HG02678 (cell line): ENCODE measurements around the gene GAPDHS.

ENCODE experiments used
- ATAC-seq: cut with Tn5 transposase; IDR thresholded peaks from one replicate; pipeline ENCODE4 v1.9.1; 2021; ENCODE audit warnings: mild to moderate bottlenecking, moderate library complexity; ENCODE audit not compliant: unreplicated experiment

GAPDHS gene

DNA sequence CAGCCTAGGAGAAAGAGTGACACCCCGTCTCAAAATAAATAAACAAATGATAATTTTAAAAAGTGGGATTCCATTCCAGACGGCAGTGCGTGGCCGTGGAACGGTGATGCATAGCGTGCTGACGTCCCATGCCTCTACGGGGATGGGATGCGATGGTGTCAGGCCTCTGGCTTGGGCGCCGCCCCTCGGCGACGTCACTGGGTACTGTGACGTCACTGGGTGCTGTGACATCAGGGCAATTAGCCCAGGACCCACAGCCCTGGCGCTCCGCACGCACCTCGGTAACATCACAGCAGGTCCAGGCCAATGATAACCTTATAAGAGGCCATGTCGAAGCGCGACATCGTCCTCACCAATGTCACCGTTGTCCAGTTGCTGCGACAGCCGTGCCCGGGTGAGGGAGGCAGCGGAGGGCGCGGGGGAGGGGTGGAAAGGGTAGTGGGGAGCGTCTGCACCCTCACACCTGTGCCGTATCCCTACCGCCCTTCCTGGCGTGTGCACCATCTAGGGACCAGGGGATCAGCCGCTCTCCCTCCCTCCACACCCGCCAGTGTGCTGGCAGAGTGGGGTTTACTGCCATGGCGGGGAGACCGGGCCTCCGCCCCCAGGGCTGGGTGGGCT is at the start of gene GAPDHS:
Gene GAPDHS (plus strand): TSS at position 256 of the 621 bp plus-strand sequence. CDS start 72 bp downstream, at position 328.
- ATAC-seq: no peak

DNA sequence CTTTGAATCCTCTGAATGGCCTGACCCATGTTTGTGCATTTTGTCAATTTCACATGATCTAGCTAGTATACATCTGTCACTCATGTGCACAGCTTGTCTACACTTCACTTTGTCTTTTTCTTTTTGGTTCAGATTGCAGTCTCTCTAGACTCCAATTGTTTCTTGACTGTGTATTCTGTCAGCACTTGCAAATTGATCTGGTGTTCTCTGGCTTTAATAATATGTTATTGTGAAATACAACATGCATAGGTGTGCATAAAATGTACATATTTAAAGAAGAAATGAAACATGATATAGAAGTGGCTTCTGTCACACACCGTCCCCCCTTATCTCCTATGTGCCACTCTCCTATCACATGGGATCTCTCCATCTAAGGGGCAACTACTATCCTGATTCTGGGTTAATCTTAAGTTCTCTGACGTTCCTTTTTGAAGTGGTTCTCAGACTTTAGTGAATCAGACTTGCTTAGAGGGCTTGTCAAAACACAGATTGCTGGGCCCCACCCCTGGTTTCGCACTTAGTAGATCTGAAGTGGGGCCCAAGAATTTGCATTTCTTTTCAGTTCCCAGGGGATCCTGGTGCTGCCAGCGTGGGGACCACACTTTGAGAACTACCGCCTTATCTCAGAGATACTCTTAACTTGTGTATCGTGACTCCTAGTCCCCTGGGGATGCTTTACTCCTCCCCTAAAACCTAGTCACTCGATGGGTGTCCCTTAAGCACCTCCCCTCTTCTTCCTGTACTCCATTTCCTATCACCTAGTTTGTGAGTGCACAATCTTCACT is 48.8 kb upstream of the GAPDHS start:
- ATAC-seq: no peak

DNA sequence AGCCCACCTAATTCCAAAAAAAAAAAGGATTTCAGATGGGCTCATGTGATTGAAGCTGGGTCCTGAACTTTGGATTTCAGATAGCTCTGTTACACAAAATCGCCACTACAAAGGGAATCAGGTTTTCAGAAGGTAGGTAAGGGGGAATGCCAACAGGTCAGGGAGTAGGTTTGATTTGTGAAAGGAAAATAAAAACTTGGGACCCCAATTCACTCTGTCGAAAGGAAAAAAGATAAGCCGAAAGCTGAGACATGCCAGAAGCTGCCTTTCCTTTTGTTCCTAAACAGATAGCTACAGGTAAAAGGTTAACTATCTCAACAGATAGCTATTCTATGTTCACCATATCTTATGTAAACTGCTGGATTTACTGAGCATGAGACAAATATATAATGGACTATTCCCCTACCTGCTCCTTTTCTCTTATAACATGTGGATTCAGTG is 47.0 kb upstream of the GAPDHS start:
- no peak for ATAC-seq

DNA sequence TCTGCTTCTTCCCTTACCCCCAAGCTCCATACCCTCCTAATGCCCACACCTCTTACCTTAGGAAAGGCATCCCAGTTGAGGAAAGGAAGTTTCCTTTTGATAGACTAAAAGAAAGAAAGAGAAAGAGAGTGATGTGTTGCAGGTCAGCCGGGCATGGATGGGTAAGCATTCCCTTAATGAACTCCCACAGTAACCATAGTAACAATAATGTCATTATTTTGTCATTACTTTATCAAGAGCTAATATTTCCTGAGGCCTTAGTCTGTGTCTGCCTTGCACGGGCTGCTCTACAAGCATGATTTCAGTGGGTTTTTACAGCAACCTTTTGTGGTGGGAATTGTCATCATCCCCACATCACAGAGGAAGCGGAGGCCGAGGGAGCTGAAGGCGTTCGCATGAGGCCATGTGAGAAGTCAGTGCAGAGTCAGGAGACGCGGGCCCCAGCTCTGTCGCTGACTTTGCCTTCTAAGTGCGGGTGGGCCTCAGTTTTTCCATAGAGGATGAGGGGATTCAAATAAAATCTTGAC is 45.5 kb upstream of the GAPDHS start:
- ATAC-seq: no peak

DNA sequence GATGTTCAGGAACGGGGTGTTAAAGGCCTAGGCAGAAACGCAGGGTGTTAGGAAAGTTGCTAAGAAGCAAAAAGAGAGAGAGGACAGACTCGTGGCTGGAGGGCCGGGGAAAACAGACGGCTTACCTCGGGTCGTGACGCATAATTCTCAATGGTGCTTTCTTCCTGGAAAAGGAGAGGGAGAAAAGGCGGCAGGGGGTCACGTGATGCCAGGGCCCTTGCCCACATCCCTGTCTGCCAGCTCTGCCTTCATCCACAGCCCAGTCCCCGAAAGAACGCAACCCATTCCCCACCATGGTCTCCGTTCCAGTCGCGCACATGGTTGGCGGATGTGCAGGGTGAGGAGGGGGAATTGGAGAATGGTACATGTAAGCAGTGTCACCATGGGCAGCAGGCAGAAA is 44.6 kb upstream of the GAPDHS start:
- no peak for ATAC-seq

DNA sequence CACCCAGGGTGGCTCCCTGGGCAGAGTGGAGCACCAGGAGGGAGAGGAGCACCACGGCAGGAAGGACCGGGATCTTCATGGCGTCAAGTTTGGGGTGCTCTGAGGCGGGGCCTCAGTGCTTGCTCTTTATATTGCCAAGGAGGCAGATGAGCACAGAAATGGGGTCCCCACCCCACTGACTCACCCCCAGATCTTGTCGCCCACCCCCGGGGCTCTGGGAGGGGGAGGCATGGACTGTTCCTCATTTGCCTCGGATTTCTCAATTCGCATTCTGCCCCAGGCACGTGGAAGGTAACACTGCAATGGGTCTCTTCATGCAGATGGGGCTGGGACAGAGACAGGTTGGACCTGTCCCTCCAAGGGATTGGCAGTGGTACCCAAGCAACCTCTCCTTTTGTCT is 42.9 kb upstream of the GAPDHS start, which contains the start of gene KRTDAP:
Gene KRTDAP (minus strand): TSS at position 101 of the 400 bp plus-strand sequence. CDS start 22 bp downstream, at position 79.
- no peak for ATAC-seq

DNA sequence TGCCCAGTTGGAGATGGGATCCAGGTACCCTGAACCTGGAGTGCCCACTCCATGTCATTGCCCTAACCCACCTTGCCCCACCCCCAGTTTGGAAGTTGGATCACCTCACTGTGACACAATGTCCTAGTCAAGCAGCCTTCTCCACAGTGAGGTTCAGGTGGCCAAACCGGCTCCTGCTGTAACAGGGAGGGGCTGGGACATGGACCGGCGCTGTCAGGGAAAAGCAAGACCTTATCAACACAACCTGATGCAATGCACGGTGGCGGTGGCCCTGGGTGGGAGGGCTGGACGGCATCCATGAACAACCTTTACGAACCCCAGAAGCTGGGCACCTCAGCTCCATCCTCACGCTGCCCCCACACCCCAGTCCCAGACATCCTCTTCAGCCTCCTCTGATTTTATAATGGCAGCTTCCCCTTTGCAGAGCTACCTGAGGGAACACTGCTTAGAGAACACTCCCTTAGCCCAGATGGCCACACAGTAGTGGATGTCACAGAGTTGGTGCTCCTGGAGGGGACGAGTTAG is 41.4 kb upstream of the GAPDHS start:
- ATAC-seq: no peak

DNA sequence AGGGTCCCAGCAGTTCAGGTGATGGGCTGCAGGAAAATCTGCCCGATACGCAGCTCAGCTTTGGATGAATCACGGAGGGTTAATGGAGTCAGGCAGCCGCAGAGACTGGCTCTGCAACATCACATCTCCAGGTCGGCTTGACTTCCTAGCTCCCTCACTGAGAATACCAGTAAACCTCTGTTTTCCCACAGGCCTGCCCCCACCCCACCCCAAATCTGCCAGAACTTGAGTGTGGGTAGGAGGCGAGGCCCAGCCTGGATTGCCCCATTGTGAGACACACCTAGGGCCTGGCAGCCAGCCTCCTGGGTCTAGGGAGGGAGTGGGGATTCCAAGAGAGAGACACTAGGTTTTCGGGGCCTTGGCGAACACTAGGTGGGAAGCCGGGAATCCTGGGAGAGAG is 39.3 kb upstream of the GAPDHS start:
- ATAC-seq: no peak

DNA sequence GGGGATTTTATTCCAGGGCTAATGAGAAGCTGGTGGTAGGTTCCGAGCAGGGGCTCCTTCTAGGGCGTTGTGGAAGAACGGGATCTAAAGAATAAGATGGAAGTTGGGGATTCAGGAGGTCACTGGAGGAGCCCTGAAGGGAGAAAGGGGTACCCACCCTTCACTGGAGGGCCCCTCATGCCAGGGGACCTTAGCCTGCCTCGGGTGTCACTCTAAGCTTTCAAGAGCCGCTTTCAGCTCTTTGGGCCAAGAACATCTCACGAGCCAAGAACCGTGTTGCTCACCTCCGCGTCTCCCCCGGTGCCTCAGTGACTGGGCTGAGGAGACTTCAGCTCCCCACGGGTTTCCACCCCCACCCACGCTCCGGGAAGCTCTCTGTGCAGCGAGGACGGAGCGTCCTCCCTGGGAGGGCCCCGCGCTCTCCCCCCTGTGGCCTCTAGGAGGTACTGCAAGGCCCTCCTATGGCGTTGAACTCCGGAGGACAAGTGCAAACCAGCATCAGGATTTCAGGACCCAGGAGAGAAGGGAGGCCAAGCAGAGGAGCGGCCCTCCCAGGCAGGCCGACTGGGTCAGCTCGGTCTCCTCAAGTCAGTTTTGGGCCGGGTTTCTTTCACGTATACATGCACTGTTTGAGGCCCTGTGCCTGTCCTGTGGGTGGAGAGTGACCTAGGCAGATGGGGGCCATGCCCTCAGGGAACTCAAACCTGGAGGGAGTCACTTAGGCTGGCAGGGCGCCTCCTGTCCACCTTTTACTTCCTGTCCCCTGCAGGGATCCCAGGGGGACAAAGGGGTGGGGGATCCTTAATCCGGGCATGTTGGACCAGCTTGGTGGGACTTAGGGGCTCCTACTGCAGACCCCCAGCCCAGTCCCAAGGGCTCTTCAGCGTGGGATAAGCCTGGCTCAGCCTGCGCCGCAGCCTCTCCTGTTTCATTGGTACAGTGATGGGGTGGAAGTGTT is 37.9 kb upstream of the GAPDHS start:
- no peak for ATAC-seq

DNA sequence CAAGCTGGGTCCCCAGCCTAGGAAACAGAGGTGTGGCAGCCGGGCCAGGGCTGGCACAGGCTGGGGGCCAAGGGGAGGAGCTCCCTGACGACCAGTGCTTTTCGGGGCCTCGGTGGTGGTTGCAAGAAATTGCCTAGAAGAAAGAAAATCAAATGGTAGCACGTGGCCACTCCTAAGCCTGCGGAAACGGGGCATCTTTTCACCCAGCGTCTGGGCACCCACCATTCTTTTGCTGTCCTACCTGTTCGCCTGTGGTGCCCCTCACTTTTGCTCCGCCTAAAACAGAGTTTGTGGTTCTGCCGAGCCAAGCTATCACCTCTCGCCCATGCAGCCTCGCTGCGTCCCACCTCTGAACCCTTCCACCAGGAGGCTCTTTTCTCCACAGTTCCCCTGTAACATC is 35.9 kb upstream of the GAPDHS start:
- ATAC-seq: no peak

DNA sequence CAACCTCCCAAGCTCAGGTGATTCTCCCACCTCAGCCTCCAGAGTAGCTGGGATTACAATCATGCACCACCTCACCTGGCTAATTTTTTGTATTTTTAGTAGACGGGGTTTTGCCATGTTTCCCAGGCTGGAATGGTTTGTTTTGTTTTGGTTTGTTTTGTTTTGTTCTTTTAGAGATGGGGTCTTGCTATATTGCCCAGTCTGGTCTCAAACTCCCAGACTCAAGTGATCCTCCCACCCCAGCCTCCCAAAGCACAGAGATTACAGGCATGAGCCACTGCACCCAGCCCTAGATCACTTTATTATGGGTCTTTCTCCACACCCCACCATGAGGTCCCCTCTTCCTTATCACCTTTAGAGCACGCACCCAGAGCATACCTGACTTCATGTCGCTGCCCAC is 35.0 kb upstream of the GAPDHS start:
- no peak for ATAC-seq

DNA sequence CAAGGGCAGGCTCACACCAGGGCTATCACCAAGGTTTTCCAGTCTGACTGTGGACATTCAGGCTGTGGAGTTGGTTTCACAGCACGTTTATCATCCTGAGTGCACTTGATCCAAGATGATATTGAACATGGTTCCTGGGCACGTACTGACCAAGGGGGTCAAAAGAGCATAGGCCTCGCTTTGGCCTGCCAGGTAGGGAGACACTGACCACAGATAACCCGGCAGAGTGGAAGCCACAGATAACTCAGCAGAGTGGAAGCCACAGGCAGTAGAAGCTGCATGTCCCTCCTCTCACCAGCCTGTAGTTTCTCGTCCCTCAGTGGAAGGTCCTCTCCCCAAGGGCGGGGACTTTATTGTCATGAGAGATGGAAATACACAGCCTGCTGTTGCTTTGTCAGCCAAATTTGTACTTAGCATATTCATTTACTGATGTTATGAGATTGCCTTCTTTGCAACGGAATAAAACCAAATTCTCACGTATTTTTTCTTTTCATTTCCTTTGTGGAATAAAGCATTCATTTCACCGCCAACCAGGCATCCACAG is 34.2 kb upstream of the GAPDHS start:
- no peak for ATAC-seq

DNA sequence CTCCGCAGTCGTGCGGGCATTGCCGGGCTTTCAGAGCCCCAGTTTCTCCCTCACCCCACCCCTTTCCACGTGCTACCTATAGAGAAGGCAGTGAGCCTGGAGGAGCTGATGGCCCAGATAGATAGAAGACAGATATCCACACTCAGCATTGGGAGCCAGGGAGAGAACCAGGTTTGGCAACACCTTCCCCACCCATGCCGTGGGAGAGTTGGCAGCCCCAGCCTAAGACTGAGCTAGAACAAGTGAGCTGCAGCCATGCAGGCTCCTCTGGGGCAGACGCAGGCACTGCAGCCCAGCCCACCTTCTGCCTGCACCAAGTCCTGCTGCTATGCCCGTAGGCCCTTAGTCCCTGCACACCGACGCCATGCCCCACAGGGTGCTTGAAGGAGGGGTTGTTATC is 32.6 kb upstream of the GAPDHS start:
- no peak for ATAC-seq

DNA sequence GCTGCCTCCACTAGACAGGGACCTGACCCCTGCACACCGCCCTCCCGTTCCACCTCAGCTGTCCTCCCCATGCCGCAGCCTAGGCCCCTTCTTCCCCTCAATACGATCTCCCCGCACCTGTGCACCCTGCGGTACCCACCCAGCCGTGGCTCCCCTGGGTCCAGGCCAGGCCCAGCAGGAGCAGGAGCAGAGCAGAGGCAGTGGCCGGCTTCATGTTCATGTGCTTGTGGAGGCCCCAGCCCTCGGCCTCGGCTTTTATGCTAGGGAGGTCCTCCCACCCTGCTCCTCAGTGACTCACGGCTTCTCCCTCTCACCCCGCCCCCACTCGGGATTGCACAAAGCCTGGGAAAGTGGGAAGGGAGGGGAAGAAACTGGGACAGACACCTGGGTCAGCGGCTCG is 31.6 kb upstream of the GAPDHS start:
- no peak for ATAC-seq

DNA sequence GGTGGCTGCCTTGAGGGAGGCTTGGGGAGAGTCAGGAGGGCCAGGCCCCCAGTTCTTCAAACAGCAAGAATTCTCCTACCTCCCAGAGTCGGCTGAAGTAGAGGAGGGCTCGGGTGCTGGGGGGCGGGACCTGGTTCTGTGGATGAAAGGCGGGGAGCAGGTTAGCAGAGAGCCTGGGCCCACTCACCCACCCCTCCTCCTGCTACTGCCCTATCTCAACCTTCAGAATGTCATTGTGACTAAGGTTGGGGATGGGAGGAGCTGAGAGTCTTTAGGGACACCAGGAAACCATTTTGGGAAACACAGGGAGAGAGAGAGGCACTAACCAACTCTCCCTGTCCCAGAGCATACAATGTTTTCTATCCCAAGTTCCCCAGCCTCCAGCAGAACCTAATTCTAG is 30.5 kb upstream of the GAPDHS start:
- ATAC-seq: no peak

DNA sequence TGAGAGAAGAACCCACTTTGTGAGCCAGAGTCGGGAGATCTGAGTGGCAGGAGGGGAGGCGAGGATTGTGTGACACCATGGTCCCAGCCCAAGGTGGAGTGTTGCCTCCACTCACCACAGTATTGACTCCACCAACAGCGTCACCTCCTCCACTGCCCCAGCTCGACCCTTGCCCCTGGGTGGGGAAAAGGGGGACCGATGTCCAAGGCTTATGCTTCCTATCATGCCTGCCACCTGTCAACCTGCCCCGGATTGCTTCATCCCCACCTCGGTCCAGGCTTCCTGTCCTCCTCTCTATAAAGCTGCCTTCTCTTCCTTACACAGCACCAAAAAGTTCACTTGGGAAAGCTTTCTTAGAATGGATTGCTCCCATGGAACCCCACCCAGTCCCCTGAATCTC is 27.2 kb upstream of the GAPDHS start:
- no peak for ATAC-seq

DNA sequence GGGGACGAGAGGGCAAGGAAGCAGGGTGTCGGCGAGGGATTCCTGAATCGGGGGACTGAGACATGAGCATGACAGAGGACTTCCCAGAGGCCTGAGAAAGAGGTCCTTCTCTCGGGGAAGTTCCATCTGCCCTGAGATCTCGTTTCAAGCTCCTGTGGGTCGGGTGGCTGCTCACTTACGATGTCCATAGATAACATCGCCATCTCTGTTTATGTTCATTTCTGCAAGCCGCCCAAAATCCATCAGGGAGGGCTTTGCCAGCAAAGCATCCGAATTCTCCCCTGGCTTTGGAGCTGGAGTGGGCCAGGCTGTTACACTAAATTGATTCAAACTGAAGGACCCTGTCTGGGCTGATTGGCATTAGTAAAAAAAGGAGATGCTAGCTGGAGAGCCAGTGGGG is 25.7 kb upstream of the GAPDHS start:
- no peak for ATAC-seq

DNA sequence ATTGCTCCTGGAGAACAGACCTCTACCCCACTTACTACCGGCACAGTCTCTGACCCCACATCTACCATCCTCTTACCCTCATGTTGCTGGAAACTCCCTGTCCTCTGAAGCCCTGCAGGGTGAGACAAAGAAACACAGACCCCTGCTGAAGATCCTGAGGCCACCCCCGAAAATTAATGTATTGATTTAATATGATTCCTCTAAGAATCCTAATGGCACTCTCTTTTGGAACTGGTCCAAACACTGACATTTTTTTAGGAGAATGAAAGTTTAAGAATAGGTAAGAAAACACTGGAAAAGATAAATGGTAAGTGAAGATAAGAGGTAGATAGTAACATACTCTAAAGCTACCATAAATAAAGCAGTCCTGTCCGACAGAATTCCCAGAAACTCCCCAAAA is 25.1 kb upstream of the GAPDHS start:
- no peak for ATAC-seq

DNA sequence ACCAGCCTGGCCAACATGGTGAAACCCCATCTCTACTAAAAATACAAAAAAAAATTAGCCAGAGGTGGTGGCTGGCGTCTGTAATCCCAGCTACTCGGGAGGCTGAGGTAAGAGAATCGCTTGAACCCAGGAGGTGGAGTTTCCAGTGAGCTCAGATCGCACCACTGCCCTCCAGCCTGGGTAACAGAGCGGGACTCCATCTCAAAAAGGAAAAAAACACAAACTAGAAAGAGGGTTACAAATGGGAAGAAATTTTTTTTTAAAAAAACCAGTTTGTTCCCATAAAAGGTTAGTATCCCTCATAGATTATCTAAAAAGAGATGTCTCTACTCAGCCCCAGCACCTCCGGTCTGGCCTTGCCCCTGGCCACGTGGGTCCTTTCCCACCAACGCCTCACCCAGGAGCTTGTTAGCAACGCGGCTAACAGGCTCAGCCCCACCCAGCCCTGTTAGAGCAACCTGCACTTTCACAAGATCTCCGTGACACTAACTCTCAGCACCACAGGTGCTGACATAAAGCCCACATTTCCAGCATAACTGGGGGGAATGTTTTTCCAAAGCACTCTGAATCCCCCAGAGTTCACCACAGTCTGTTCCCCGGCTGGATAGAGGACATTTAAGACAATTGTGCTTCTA is 24.1 kb upstream of the GAPDHS start:
- ATAC-seq: no peak
